Fibroblast of mammary gland (primary cell): ENCODE measurements around the gene VDR.
A peak's percentile ranks its signal among the peaks of the same experiment; 100 is the strongest.

ENCODE experiments used
- DNase-seq: peaks from one replicate; pipeline ENCODE4 v3.0.0-alpha.2; 2010; ENCODE audit warnings: low read depth
- H3K4me3 ChIP-seq: 2 replicates; pipeline ENCODE4 v1.5.1; 2011; ENCODE audit warnings: low read depth, mild to moderate bottlenecking, low read length, moderate library complexity; ENCODE audit not compliant: control insufficient read depth
- CTCF ChIP-seq: conservative IDR thresholded peaks from 2 replicates; pipeline ENCODE4 v1.5.1; 2011; ENCODE audit warnings: low read depth, low read length, inconsistent platforms; ENCODE audit not compliant: control insufficient read depth, insufficient read depth

Gene VDR

DNA sequence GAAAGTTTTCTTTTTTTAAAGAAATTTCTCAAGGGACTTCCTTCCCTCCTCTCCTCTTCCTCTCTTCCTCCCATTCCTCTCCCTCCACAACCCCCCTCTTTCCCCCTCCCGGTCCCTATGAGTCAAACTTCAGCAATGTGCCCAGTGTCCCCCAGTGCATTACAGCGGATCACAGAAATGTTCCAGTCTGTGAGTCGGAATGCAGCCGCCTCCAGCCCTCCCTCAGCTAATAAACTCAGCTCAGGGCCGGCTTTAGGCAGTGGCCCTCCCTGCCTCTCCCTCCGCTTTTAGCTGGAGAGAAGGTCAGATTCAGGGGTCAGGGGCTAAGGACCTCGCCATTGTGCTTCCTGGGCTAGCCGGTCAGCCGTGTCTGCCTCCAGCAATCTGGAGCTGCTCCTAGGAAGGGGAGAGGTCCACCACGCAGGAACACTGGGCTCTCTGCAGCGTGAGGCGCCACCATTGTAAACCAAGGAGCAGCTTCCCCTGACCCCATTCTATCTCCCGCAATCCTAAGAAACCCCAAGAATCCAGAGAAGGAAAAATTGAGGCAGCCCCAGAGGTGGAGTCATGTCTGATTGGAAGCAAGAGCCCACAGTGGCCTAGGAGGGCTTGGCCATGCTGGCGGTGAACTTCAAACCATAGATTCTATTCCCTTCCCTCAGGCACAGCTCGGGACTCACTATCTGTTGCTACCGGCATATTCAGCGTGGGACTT, 84.0 kb downstream of the VDR start:
- DNase-seq = peak; percentile 97
- peak overlapping the region; percentile 74 for H3K4me3 ChIP-seq
- TF ChIP-seq CTCF = no peak

DNA sequence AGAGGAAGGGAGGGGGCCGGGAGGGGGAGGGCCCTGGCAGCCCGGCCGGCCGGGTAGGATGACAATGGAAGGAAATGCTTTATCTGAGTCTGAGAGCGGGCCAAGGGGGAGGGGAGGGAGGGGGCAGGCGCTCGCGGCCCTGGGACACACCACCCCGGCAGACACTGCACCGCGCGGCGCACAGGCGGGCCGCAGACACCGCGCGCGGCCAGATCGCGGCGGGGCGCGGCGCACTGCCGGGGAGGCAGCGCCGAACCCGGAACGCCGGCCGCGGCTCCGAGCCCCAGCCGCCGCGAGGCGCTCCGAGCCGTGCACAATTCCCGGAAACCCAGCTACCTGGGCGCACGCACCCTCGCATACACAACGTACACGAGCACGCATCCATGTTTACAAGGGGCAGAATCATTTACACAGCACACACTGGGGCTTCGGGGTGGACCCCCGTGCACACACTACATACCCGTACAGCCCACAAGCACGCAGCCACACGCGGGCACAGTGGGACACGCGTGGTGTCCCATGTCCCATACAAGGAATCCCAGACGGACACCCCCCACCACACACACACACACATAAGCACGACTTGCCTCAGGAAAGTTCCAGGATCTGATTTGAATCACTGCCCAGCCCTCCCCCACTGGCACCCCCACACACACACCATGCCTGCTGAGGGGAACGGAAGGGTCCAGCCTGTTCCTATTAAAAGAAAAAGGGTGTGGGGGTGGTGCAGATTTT, 84.7 kb downstream of the VDR start, which contains the start of gene HDAC7:
Gene HDAC7 (minus strand): TSS at position 8 of the 735 bp plus-strand sequence. CDS start 118 bp downstream, outside the sequence.
- no peak for TF ChIP-seq CTCF
- peak; percentile 77 for DNase-seq
- H3K4me3 ChIP-seq = peak within 1 kb of the TSS; percentile 80

DNA sequence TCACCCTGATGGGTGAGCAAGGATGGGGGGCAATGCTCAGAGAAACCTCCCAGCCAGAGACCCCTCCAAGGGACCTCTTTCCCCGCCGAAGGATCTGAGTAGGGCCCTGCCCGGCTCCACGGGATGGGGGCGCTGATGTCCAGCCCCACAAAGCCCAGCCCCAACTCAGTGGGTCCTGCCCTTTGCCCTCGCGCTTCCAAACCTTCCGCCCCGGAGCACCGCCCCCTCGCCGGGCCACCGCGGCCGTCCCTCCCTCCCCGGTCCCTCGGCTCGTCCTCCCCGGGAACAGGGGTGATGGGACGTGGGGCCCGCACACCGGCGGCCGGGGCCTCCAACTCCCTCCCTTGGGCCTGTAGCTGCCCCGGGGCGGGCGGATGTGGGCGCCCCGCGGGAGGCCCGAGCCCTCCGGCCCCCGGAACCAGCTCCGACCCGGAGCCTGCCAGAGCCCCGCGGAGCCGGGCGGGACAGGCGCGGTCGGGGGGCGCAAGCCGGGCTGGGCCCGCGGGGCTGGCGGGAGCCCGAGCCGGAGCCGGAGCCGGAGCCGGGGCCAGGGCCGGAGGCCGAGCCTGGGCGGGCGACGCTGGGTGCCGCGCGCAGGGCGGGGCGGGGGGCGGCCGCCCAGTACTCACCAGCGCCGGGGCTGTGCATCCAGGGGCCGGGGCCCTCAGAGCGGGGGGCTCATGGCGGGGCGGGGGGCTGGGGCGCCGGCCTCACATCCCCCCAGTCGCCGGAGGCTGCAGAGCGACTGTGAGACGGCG, 85.5 kb downstream of the VDR start:
- H3K4me3 ChIP-seq = peak overlapping the region; percentile 80
- no peak for DNase-seq
- peak; percentile 22 for TF ChIP-seq CTCF

DNA sequence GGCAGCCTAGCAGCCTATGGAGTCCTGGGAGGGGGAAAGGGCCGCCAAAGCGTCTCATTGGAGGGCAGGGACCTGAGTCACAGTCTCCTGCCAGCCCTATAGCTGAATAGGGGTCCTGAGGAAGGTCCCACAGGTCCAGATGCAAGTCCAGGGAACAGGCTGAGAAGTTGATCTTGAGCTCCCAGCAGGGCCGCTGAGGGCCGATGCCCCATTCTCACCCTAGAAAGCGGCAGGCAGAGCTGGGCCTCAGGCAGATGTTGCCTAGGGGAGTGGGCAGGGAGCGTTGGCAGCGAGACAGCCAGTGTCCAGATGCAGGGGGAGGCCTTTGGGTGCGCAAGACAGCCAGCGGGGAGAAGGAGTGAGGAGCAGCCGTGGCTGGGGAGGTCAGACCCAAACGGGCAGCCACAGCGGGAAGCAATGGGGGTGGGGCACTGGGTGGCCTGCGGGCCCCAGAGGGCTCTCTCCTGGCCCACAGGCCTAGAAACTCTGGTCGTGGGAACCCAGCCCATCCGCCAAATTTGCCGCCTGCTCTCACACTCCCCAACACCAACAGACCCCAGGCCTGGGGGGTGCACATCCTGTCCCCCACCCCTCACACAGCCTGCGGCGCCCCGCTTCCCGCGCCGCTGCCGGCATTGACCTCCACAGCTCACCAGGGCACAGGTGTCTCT, 86.2 kb downstream of the VDR start:
- no peak for DNase-seq
- TF ChIP-seq CTCF = no peak
- H3K4me3 ChIP-seq = peak overlapping the region; percentile 80

DNA sequence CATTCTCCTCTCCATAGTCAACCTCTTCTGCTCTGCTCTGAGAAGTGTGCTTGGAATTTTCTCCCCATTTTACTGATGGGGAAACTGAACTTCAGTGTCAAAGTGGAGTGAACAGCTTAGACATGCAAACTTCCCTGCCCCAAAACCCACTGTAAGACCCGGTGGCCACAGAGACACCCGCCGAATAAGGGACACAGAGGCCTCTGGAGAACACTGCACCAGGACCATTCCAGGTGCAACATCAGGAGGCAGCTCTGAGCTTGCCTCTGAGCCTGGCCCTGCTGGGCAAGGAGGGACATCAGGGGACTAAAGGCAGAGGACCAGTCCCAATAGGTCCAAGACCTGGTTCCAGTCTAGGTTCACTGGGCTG, 86.8 kb downstream of the VDR start:
- DNase-seq = no peak
- H3K4me3 ChIP-seq = peak overlapping the region; percentile 80
- no peak for TF ChIP-seq CTCF
